ENCODE measurements around the gene ZNF516.

ZNF516 gene

GRCh38 chr18:76365561-76365960 is 129.5 kb downstream of the ZNF516 start:
- DNase-seq (ENCODE audit: low spot score) = no peak
- Histone ChIP-seq H3K27me3 (ENCODE audit: insufficient read depth, poor library complexity, severe bottlenecking) (no peaks in the 10 kb centered on the region), H3K36me3 (ENCODE audit: low read depth) (peaks cover 35% of the 10 kb centered on the region), H3K9me3 (ENCODE audit: severe bottlenecking) (no peaks in the 10 kb centered on the region), H3K4me1 (ENCODE audit: insufficient read depth, poor library complexity, severe bottlenecking) (no peaks in the 10 kb centered on the region), H3K4me3 (ENCODE audit: severe bottlenecking) (no peak overlapping the region), H3K27ac (ENCODE audit: poor library complexity, severe bottlenecking) (no peak overlapping the region)
- no peak for TF ChIP-seq CTCF (IDR thresholded peaks at IDR 0.05; ENCODE audit: poor library complexity, severe bottlenecking)
- no peak for ATAC-seq (ENCODE audit: low read depth)

GRCh38 chr18:76364282-76365259 is 130.5 kb downstream of the ZNF516 start:
- Histone ChIP-seq H3K27me3 (ENCODE audit: insufficient read depth, poor library complexity, severe bottlenecking) (no peaks in the 10 kb centered on the region), H3K4me1 (ENCODE audit: insufficient read depth, poor library complexity, severe bottlenecking) (no peaks in the 10 kb centered on the region), H3K27ac (ENCODE audit: poor library complexity, severe bottlenecking) (no peak overlapping the region), H3K4me3 (ENCODE audit: severe bottlenecking) (no peak overlapping the region), H3K36me3 (ENCODE audit: low read depth) (peaks cover 31% of the 10 kb centered on the region), H3K9me3 (ENCODE audit: severe bottlenecking) (no peaks in the 10 kb centered on the region)
- TF ChIP-seq CTCF (IDR thresholded peaks at IDR 0.05; ENCODE audit: poor library complexity, severe bottlenecking) = no peak
- DNase-seq (ENCODE audit: low spot score) (no peak), ATAC-seq (ENCODE audit: low read depth) (no peak)

GRCh38 chr18:76363436-76364120 is 131.5 kb downstream of the ZNF516 start:
- H3K27me3 ChIP-seq (ENCODE audit: insufficient read depth, poor library complexity, severe bottlenecking) = no peaks in the 10 kb centered on the region
- no peak for DNase-seq (ENCODE audit: low spot score)
- no peak overlapping the region for H3K27ac ChIP-seq (ENCODE audit: poor library complexity, severe bottlenecking)
- no peak overlapping the region for H3K4me3 ChIP-seq (ENCODE audit: severe bottlenecking)
- no peak for TF ChIP-seq CTCF (IDR thresholded peaks at IDR 0.05; ENCODE audit: poor library complexity, severe bottlenecking)
- peaks cover 37% of the 10 kb centered on the region for H3K36me3 ChIP-seq (ENCODE audit: low read depth)
- no peak for ATAC-seq (ENCODE audit: low read depth)
- H3K9me3 ChIP-seq (ENCODE audit: severe bottlenecking) = no peaks in the 10 kb centered on the region
- H3K4me1 ChIP-seq (ENCODE audit: insufficient read depth, poor library complexity, severe bottlenecking) = no peaks in the 10 kb centered on the region

- Histone ChIP-seq H3K4me3 (ENCODE audit: severe bottlenecking) (no peak overlapping the region), H3K4me1 (ENCODE audit: insufficient read depth, poor library complexity, severe bottlenecking) (no peaks in the 10 kb centered on the region), H3K36me3 (ENCODE audit: low read depth) (peaks cover 38% of the 10 kb centered on the region), H3K27ac (ENCODE audit: poor library complexity, severe bottlenecking) (no peak overlapping the region), H3K27me3 (ENCODE audit: insufficient read depth, poor library complexity, severe bottlenecking) (no peaks in the 10 kb centered on the region), H3K9me3 (ENCODE audit: severe bottlenecking) (no peaks in the 10 kb centered on the region)
- no peak for DNase-seq (ENCODE audit: low spot score)
- ATAC-seq (ENCODE audit: low read depth) = no peak
- no peak for TF ChIP-seq CTCF (IDR thresholded peaks at IDR 0.05; ENCODE audit: poor library complexity, severe bottlenecking)
Measured at GRCh38 chr18:76362676-76363075, 132.4 kb downstream of the ZNF516 start.

All from RWPE2 (cell line).